Panc1 (cell line): ENCODE measurements around the gene ZDHHC11B.
"Not testable (repeated sequence)": the region's sequence is repeated elsewhere in the genome, so short reads cannot be mapped to it uniquely, and the experiment has no call there.

Experiments
- CTCF ChIP-seq: fragments of 450-650 bp; IDR thresholded peaks from 2 replicates; pipeline ENCODE4 v1.5.1; 2017; ENCODE audit warnings: mild to moderate bottlenecking
- POLR2AphosphoS5 ChIP-seq: IDR thresholded peaks from 2 replicates; pipeline ENCODE4 v1.6.1; 2012; ENCODE audit warnings: mild to moderate bottlenecking, low read depth, low read length, moderate library complexity
- SIN3A ChIP-seq: IDR thresholded peaks from 2 replicates; pipeline ENCODE4 v1.6.1; 2012; ENCODE audit warnings: low read depth, mild to moderate bottlenecking, low read length, moderate library complexity, borderline replicate concordance; ENCODE audit not compliant: insufficient read depth
- TCF7L2 ChIP-seq: IDR thresholded peaks from 2 replicates; pipeline ENCODE4 v1.6.1; 2011; ENCODE audit warnings: mild to moderate bottlenecking, low read depth, low read length, inconsistent platforms

GRCh38 chr5:774854-775505 lies 9.5 kb downstream of the ZDHHC11B start:
- TF ChIP-seq CTCF, POLR2AphosphoS5, SIN3A, TCF7L2: not testable (repeated sequence)
